ENCODE measurements around the gene LAGE3.

The LAGE3 gene

GRCh38 chrX:154484255-154485149 is 5.4 kb upstream of the LAGE3 start:
- peaks cover under 1% of the 10 kb centered on the region for H3K4me1 ChIP-seq (ENCODE audit: control insufficient read depth, insufficient read depth, low read length)

GRCh38 chrX:154483325-154483724 is 4.2 kb upstream of the LAGE3 start:
- Histone ChIP-seq H3K36me3 (ENCODE audit: control insufficient read depth, insufficient read depth, low read length) (peaks cover 13% of the 10 kb centered on the region), H3K27me3 (ENCODE audit: control insufficient read depth, insufficient read depth, low read length) (no peaks in the 10 kb centered on the region), H3K4me3 (ENCODE audit: low read depth, low read length) (no peak overlapping the region), H3K4me1 (ENCODE audit: control insufficient read depth, insufficient read depth, low read length) (no peaks in the 10 kb centered on the region), H3K9me3 (ENCODE audit: control insufficient read depth, insufficient read depth, low read length) (peaks cover 5% of the 10 kb centered on the region), H3K9ac (ENCODE audit: low read depth, low read length) (no peak overlapping the region)

More at GRCh38 chrX:154484255-154485149, 5.4 kb upstream of the LAGE3 start:
- no peak overlapping the region for H3K4me3 ChIP-seq (ENCODE audit: low read depth, low read length)
- no peak overlapping the region for H3K9ac ChIP-seq (ENCODE audit: low read depth, low read length)
- peaks cover 5% of the 10 kb centered on the region for H3K9me3 ChIP-seq (ENCODE audit: control insufficient read depth, insufficient read depth, low read length)
- H3K27me3 ChIP-seq (ENCODE audit: control insufficient read depth, insufficient read depth, low read length), result peaks cover 2% of the 10 kb centered on the region
- peaks cover 13% of the 10 kb centered on the region for H3K36me3 ChIP-seq (ENCODE audit: control insufficient read depth, insufficient read depth, low read length)

- no peak overlapping the region for H3K4me3 ChIP-seq (ENCODE audit: low read depth, low read length)
- peaks cover 9% of the 10 kb centered on the region for H3K36me3 ChIP-seq (ENCODE audit: control insufficient read depth, insufficient read depth, low read length)
- no peak overlapping the region for H3K9ac ChIP-seq (ENCODE audit: low read depth, low read length)
- H3K9me3 ChIP-seq (ENCODE audit: control insufficient read depth, insufficient read depth, low read length), result peaks cover 5% of the 10 kb centered on the region
- no peaks in the 10 kb centered on the region for H3K4me1 ChIP-seq (ENCODE audit: control insufficient read depth, insufficient read depth, low read length)
- no peaks in the 10 kb centered on the region for H3K27me3 ChIP-seq (ENCODE audit: control insufficient read depth, insufficient read depth, low read length)
Measured at GRCh38 chrX:154482786-154483185, 3.7 kb upstream of the LAGE3 start.

GRCh38 chrX:154481911-154482601 is 3.0 kb upstream of the LAGE3 start:
- H3K9me3 ChIP-seq (ENCODE audit: control insufficient read depth, insufficient read depth, low read length), result peaks cover 5% of the 10 kb centered on the region
- no peak overlapping the region for H3K4me3 ChIP-seq (ENCODE audit: low read depth, low read length)
- H3K36me3 ChIP-seq (ENCODE audit: control insufficient read depth, insufficient read depth, low read length), result peaks cover 9% of the 10 kb centered on the region
- H3K9ac ChIP-seq (ENCODE audit: low read depth, low read length), result no peak overlapping the region
- H3K4me1 ChIP-seq (ENCODE audit: control insufficient read depth, insufficient read depth, low read length), result no peaks in the 10 kb centered on the region
- no peaks in the 10 kb centered on the region for H3K27me3 ChIP-seq (ENCODE audit: control insufficient read depth, insufficient read depth, low read length)

GRCh38 chrX:154481195-154481594 is 2.1 kb upstream of the LAGE3 start:
- Histone ChIP-seq H3K4me1 (ENCODE audit: control insufficient read depth, insufficient read depth, low read length) (no peaks in the 10 kb centered on the region), H3K9me3 (ENCODE audit: control insufficient read depth, insufficient read depth, low read length) (peaks cover 5% of the 10 kb centered on the region), H3K36me3 (ENCODE audit: control insufficient read depth, insufficient read depth, low read length) (peaks cover 9% of the 10 kb centered on the region), H3K9ac (ENCODE audit: low read depth, low read length) (no peak overlapping the region), H3K4me3 (ENCODE audit: low read depth, low read length) (no peak overlapping the region), H3K27me3 (ENCODE audit: control insufficient read depth, insufficient read depth, low read length) (no peaks in the 10 kb centered on the region)

GRCh38 chrX:154477891-154478477 is 1.1 kb downstream of the LAGE3 start:
- H3K27me3 ChIP-seq (ENCODE audit: control insufficient read depth, insufficient read depth, low read length), result no peaks in the 10 kb centered on the region
- no peaks in the 10 kb centered on the region for H3K4me1 ChIP-seq (ENCODE audit: control insufficient read depth, insufficient read depth, low read length)
- H3K4me3 ChIP-seq (ENCODE audit: low read depth, low read length), result peak overlapping the region; percentile 66
- peak overlapping the region; percentile 37 for H3K9ac ChIP-seq (ENCODE audit: low read depth, low read length)
- peaks cover 7% of the 10 kb centered on the region for H3K36me3 ChIP-seq (ENCODE audit: control insufficient read depth, insufficient read depth, low read length)
- no peaks in the 10 kb centered on the region for H3K9me3 ChIP-seq (ENCODE audit: control insufficient read depth, insufficient read depth, low read length)

GRCh38 chrX:154476821-154477220 is 2.3 kb downstream of the LAGE3 start:
- Histone ChIP-seq H3K9ac (ENCODE audit: low read depth, low read length) (no peak overlapping the region), H3K27me3 (ENCODE audit: control insufficient read depth, insufficient read depth, low read length) (no peaks in the 10 kb centered on the region), H3K9me3 (ENCODE audit: control insufficient read depth, insufficient read depth, low read length) (no peaks in the 10 kb centered on the region), H3K4me1 (ENCODE audit: control insufficient read depth, insufficient read depth, low read length) (no peaks in the 10 kb centered on the region), H3K36me3 (ENCODE audit: control insufficient read depth, insufficient read depth, low read length) (peaks cover 13% of the 10 kb centered on the region), H3K4me3 (ENCODE audit: low read depth, low read length) (no peak overlapping the region)

GRCh38 chrX:154473683-154474082 is 5.4 kb downstream of the LAGE3 start:
- H3K9me3 ChIP-seq (ENCODE audit: control insufficient read depth, insufficient read depth, low read length), result no peaks in the 10 kb centered on the region
- H3K4me1 ChIP-seq (ENCODE audit: control insufficient read depth, insufficient read depth, low read length), result no peaks in the 10 kb centered on the region
- H3K9ac ChIP-seq (ENCODE audit: low read depth, low read length), result no peak overlapping the region
- no peak overlapping the region for H3K4me3 ChIP-seq (ENCODE audit: low read depth, low read length)
- H3K36me3 ChIP-seq (ENCODE audit: control insufficient read depth, insufficient read depth, low read length), result peaks cover 36% of the 10 kb centered on the region
- H3K27me3 ChIP-seq (ENCODE audit: control insufficient read depth, insufficient read depth, low read length), result no peaks in the 10 kb centered on the region

GRCh38 chrX:154472685-154473632 is 6.1 kb downstream of the LAGE3 start:
- H3K27me3 ChIP-seq (ENCODE audit: control insufficient read depth, insufficient read depth, low read length), result no peaks in the 10 kb centered on the region
- H3K9me3 ChIP-seq (ENCODE audit: control insufficient read depth, insufficient read depth, low read length), result no peaks in the 10 kb centered on the region
- no peak overlapping the region for H3K9ac ChIP-seq (ENCODE audit: low read depth, low read length)
- H3K36me3 ChIP-seq (ENCODE audit: control insufficient read depth, insufficient read depth, low read length), result peaks cover 43% of the 10 kb centered on the region
- no peaks in the 10 kb centered on the region for H3K4me1 ChIP-seq (ENCODE audit: control insufficient read depth, insufficient read depth, low read length)
- H3K4me3 ChIP-seq (ENCODE audit: low read depth, low read length), result no peak overlapping the region

GRCh38 chrX:154471839-154472684 is 7.0 kb downstream of the LAGE3 start:
- Histone ChIP-seq H3K4me1 (ENCODE audit: control insufficient read depth, insufficient read depth, low read length) (no peaks in the 10 kb centered on the region), H3K9ac (ENCODE audit: low read depth, low read length) (no peak overlapping the region), H3K4me3 (ENCODE audit: low read depth, low read length) (no peak overlapping the region), H3K9me3 (ENCODE audit: control insufficient read depth, insufficient read depth, low read length) (no peaks in the 10 kb centered on the region), H3K27me3 (ENCODE audit: control insufficient read depth, insufficient read depth, low read length) (no peaks in the 10 kb centered on the region), H3K36me3 (ENCODE audit: control insufficient read depth, insufficient read depth, low read length) (peaks cover 44% of the 10 kb centered on the region)
